HL-60/S4 (cell line): Measurements from ENCODE around the gene BDKRB1.

Source experiments
- in situ Hi-C: fragments of 300-500 bp; cut with MboI; formaldehyde crosslinking; loops from 2 replicates; pipeline ENCODE4 v1.14.3; 2022; ENCODE audit warnings: low sequenced_read_pairs

The BDKRB1 gene

GRCh38 chr14:96275177-96276112 is 19.4 kb downstream of the BDKRB1 start:
- in situ Hi-C loops: no loop called here

- in situ Hi-C loops: no loop called here
These were observed 21.9 kb downstream of the BDKRB1 start for GRCh38 chr14:96277890-96278289.

- in situ Hi-C loops: no loop called here
These were observed 23.6 kb downstream of the BDKRB1 start for GRCh38 chr14:96279564-96279963.

DNA sequence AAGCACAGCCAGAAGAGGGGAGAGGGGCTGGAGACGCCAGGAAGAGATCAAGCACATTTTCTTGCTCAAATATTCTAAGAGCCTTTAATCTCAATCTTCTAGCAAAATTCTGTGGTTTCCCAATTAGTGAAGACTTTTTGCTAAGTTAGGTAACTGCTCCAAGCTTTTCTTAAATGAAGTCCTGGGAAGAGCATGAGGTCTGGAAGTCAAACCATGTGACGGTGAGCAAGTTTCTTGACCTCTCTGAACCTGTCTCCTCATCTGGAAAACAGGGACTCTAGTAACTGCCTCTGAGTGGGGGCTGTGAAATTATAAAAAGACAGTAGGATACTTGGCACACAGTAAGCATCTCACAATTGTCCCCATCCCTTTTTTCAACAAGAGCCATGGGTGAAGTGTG is 24.1 kb downstream of the BDKRB1 start:
- in situ Hi-C loops: no loop called here

GRCh38 chr14:96281486-96281885 is 25.5 kb downstream of the BDKRB1 start:
- in situ Hi-C loops: no loop called here

DNA sequence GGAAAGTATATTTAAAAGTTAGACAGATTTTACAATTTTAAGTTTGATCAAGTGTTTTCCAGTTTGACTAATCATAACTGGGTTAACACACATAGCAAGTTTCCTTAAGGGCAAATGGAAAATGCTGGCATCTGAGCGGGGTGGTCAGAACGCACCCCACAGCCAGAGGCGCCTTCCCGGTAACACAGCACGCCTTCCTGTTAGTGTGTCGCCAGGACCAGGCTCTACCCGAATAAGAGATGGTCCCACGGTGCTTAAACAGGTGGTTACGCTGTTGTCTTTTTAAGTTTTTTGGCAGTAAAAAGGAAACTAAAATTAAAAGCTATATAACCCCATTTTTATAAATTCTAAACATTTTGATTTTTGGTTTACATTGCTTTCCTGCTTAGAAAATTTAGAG is 28.0 kb downstream of the BDKRB1 start:
- in situ Hi-C loops: no loop called here

DNA sequence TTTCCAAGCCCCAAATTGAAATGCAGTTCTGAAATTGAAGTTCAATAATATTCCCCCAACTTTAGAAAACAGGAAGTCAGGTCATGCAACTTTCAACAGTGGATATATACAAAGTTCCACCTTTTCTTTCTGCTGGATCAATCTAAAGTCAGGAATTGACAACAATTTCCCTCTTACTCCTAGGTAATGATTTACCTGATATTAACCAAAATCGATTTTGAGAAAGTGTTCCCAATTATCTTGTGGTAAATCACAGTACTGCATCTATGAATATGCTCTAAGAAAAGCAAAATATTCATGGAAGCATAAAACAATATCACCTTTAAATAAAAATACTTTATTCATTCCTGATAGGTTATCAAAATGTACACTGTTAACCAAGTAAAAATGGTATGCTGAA is 28.4 kb downstream of the BDKRB1 start:
- in situ Hi-C loops: no loop called here

GRCh38 chr14:96285667-96286066 is 29.7 kb downstream of the BDKRB1 start:
- in situ Hi-C loops: no loop called here

DNA sequence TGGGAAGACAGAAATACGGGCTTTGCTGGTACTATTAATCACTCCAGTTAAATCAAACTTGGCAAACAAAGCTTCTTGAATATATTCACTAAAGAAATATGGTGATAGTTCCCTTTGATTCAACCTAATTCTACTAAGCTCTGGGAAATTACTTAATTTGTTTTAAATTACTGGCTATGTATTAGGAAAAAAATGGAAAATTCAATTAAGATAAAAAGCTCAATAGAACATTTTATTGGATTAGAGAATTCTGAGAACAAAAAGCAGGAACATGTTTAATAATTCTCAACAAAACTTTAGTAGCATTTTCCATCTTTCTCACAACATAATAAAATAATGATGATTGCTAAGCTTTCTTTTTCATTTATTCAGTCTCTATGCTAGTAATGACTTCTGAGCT is 30.2 kb downstream of the BDKRB1 start:
- in situ Hi-C loops: no loop called here

DNA sequence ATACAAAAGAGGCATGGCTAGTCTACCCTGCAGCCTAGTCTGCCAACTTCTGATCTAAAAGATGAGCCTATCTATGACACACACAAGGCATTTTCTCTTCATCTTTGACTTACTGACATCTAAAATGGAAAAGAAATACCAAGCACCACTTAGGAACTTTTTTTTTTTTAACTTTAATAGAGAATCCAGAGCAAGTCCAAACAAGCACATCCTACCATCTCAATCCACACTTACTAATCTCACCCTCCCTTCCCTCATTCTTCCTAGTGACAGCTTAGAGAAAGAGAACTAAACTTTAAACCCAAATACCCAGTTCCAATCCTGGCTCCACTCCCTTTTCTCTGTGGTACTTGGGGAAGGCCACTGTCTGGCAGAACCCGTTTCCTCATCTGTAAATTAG is 31.8 kb downstream of the BDKRB1 start:
- in situ Hi-C loops: no loop called here

DNA sequence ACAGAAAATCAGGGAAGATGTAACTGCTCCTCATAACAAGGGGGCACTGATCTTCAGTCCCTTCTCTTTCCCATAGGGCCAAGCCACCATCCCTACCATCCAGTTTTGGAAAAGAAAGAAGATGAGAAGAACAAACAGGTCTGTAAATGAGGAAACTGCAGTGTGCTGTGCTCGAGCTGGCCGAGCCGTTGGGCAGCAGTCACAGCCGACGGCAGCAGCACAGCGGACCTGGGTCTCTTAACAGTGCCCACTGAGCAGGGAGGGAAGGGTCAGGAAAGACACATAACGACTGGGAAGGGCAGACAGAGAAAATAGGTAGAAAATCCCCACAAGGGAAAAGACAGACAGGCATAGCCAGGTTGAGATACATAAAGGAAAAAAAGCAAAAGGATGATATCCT is 38.2 kb downstream of the BDKRB1 start:
- in situ Hi-C loops: loop anchor here (10.0 kb wide), 1 partner anchor 131 kb away; no protein-coding TSS in a partner anchor

DNA sequence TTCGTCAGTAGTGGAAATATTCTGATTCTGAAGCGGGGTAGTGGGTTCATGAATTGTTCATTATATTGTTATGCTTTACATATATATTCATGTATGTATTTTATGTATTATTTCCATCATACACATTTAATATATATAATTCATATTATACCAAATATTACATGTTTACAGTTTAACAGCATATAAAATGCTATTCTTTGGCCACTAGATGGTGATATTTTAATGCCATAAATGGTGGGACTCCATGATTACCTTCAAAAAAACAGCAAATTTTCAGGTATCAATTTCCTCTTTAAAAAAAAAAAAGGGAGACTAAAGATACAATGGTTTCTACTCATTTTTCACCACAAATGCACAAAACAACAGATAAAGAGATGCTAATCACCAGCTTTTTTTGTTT is 41.0 kb downstream of the BDKRB1 start:
- in situ Hi-C loops: loop anchor here (10.0 kb wide), 1 partner anchor 128 kb away; no protein-coding TSS in a partner anchor

GRCh38 chr14:96297997-96298515 is 42.0 kb downstream of the BDKRB1 start:
- in situ Hi-C loops: loop anchor here (10.0 kb wide), 1 partner anchor 127 kb away; no protein-coding TSS in a partner anchor

- in situ Hi-C loops: loop anchor here (10.0 kb wide), 1 partner anchor 125 kb away; no protein-coding TSS in a partner anchor
These were observed 43.4 kb downstream of the BDKRB1 start for GRCh38 chr14:96299441-96299840.

GRCh38 chr14:96303981-96304380 is 48.0 kb downstream of the BDKRB1 start:
- in situ Hi-C loops: no loop called here

DNA sequence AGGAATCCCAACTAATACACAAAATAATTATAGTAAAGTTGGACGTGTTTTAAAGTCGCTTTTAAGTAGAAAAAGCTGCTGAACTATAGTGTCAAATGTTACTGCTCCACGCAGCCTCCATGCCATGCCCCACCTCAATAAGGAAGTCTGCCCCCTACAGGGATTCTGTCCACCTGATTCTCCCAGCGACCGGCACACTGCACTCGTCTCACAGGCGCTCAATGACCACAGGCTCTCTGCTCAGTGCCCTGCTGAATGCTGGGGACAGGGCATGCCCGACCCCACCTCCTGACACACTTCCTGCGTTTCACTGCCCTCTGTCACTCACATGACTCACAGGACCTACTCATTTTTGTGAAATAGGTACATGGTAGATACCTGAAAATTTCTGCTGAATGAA is 48.9 kb downstream of the BDKRB1 start:
- in situ Hi-C loops: no loop called here

DNA sequence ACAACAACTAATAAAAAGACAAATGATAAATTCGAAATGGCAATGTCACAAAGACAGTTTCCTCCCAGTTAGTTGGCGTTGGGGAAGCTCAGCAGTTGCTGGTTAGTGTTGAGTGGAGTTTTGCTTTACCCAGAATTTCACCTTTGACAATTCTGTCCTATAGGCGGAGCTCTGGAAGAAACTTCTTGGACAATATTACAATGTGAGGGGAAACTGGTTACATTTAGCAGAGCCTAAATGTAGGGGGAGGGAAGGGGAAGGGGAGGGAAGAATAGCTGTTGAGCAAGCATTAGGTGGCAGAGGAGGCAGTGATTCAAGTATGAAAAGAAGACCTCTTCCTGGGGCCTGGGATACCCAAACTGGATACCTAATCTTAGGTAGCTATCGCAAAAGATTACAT is 51.4 kb downstream of the BDKRB1 start:
- in situ Hi-C loops: no loop called here

DNA sequence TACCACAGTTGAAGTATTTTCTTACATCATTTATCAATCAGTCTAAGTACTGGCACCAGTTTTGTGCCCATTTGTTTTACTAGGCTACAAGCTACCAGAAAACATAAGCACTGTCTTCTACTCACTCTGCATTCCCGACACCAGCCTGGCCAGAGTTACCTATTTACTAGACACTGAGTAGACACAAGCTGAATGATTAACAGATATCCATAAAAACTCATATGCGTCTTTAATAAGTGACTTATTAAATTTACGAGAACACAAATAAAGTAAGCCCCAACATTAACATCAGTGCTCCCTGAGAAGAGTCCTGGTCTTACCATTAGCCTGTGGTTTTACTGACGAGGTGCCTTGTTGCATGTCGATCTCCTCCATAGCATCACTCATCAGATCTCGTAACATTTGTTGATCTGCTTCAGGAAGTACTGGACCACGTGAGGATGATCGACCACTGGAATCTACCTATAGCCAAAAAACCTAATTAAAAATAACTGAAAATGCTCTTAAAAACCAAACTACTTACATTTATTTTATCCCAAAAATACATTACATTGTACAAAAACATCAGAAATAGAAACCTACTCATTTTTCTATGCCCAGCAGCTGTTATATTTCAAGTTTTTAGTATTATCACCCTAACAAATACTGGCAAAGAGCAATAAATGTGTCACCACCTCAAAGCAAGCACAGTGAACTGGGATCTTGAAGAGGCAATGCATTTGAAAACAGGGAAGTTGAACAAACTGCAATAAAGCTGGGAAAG is 53.3 kb downstream of the BDKRB1 start:
- in situ Hi-C loops: no loop called here

DNA sequence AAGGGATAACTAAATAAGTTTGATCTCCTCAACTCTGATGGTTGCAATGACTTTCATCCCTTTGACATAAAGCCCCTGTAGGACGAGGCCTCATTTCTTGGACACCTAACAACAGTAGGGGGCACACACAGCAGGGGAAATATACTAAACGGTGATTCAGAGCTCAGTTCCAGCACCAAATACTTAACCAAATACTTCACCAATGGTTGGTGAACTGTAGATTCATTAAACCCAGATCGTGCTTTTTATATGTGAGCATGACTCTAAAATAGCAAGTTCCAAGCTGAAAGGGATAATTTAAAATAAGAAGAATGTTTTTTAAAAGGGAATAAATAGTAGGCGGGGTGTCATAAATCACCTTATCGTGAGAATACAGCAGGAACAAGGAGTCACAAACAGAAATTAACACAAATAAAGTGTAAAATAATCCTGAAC is 53.9 kb downstream of the BDKRB1 start:
- in situ Hi-C loops: no loop called here

DNA sequence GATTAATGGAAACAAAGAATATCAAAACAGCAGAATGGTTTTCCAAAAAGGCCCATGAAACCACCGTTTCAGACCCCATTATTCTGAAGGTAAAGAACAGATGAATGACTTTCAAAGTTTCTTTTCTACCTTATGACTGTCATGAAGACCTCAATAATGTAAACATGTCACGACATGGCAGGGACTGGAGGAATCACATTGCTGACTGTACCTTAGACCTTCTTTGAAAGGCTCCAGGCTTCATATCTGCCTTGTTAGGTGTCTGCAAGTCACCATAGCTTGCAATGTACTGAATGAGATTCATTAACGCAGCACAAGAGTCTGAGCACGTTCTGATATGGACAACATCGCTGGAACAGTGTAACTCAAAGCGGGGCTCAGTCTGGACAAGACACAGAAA is 54.9 kb downstream of the BDKRB1 start:
- in situ Hi-C loops: no loop called here
